SK-N-SH treated with all-trans-retinoic acid at 6 μM for 48 hours (cell line): Measurements from ENCODE around the gene HSD11B1.

Experiments used
- ATAC-seq: fragments of 200-7000 bp; cut with Tn5 transposase; 3 replicates; pipeline ENCODE4 v1.9.1; 2020; ENCODE audit warnings: mild to moderate bottlenecking, moderate library complexity
- ARNTL ChIP-seq: fragments of 450-650 bp; formaldehyde crosslinking; IDR thresholded peaks from 2 replicates; pipeline ENCODE4 v1.5.0; 2020; ENCODE audit warnings: low read depth, mild to moderate bottlenecking, moderate library complexity, borderline replicate concordance
- CREB5 ChIP-seq: fragments of 250-450 bp; sonication (Bioruptor Pico); IDR thresholded peaks from 2 replicates; pipeline ENCODE4 v1.5.1; 2020; ENCODE audit warnings: low read depth, mild to moderate bottlenecking, moderate library complexity
- CSDC2 ChIP-seq: fragments of 250-450 bp; sonication (Bioruptor Pico); IDR thresholded peaks from 2 replicates; pipeline ENCODE4 v1.5.0; 2020; ENCODE audit warnings: mild to moderate bottlenecking, moderate library complexity
- CSRNP3 ChIP-seq: fragments of 250-450 bp; sonication (Bioruptor Pico); IDR thresholded peaks from 2 replicates; pipeline ENCODE4 v1.5.1; 2021; ENCODE audit warnings: mild to moderate bottlenecking, moderate library complexity
- ESRRG ChIP-seq: fragments of 250-450 bp; sonication (Bioruptor Pico); IDR thresholded peaks from 2 replicates; pipeline ENCODE4 v1.6.1; 2021; ENCODE audit warnings: mild to moderate bottlenecking
- ISL1 ChIP-seq: fragments of 250-450 bp; sonication (Bioruptor Pico); IDR thresholded peaks from 2 replicates; pipeline ENCODE4 v2.1.2; 2022; ENCODE audit warnings: mild to moderate bottlenecking, moderate library complexity
- OSR1 ChIP-seq: fragments of 250-450 bp; sonication (Bioruptor Pico); IDR thresholded peaks from 2 replicates; pipeline ENCODE4 v1.8.0; 2022; ENCODE audit warnings: moderate library complexity, mild to moderate bottlenecking, inconsistent platforms
- PATZ1 ChIP-seq: fragments of 250-450 bp; sonication (Bioruptor Pico); IDR thresholded peaks from 2 replicates; pipeline ENCODE4 v1.8.0; 2020; ENCODE audit warnings: mild to moderate bottlenecking, moderate library complexity, borderline replicate concordance
- PPARA ChIP-seq: fragments of 250-450 bp; sonication (Bioruptor Pico); IDR thresholded peaks from 2 replicates; pipeline ENCODE4 v1.5.0; 2020; ENCODE audit warnings: mild to moderate bottlenecking, borderline replicate concordance
- RARB ChIP-seq: fragments of 250-450 bp; sonication (Bioruptor Pico); IDR thresholded peaks from 2 replicates; pipeline ENCODE4 v1.8.0; 2021; ENCODE audit warnings: mild to moderate bottlenecking, moderate library complexity
- SNAI2 ChIP-seq: fragments of 250-450 bp; sonication (Bioruptor Pico); IDR thresholded peaks from 2 replicates; pipeline ENCODE4 v1.5.0; 2020; ENCODE audit warnings: mild to moderate bottlenecking, moderate library complexity
- TCF4 ChIP-seq: fragments of 250-450 bp; sonication (Bioruptor Pico); IDR thresholded peaks from 2 replicates; pipeline ENCODE4 v1.8.0; 2021; ENCODE audit warnings: mild to moderate bottlenecking, moderate library complexity, borderline replicate concordance
- TOX ChIP-seq: fragments of 250-450 bp; sonication (Bioruptor Pico); IDR thresholded peaks from 2 replicates; pipeline ENCODE4 v1.8.0; 2021; ENCODE audit warnings: mild to moderate bottlenecking, moderate library complexity, borderline replicate concordance
- TSHZ2 ChIP-seq: fragments of 250-450 bp; sonication (Bioruptor Pico); IDR thresholded peaks from 2 replicates; pipeline ENCODE4 v1.5.0; 2020; ENCODE audit warnings: mild to moderate bottlenecking, moderate library complexity
- ZC3H10 ChIP-seq: fragments of 250-450 bp; sonication (Bioruptor Pico); IDR thresholded peaks from 2 replicates; pipeline ENCODE4 v1.5.1; 2021; ENCODE audit warnings: mild to moderate bottlenecking, moderate library complexity
- ZFP3 ChIP-seq: fragments of 250-450 bp; sonication (Bioruptor Pico); IDR thresholded peaks from 2 replicates; pipeline ENCODE4 v1.5.0; 2020; ENCODE audit warnings: mild to moderate bottlenecking, moderate library complexity
- ZFP30 ChIP-seq: fragments of 450-650 bp; formaldehyde crosslinking; IDR thresholded peaks from 2 replicates; pipeline ENCODE4 v1.5.0; 2022; ENCODE audit warnings: mild to moderate bottlenecking, moderate library complexity
- ZNF565 ChIP-seq: fragments of 450-650 bp; formaldehyde crosslinking; conservative IDR thresholded peaks from 2 replicates; pipeline ENCODE4 v1.5.0; 2020; ENCODE audit warnings: low read depth, mild to moderate bottlenecking, moderate library complexity
- ZNF70 ChIP-seq: fragments of 450-650 bp; formaldehyde crosslinking; IDR thresholded peaks from 2 replicates; pipeline ENCODE4 v1.5.0; 2020; ENCODE audit warnings: mild to moderate bottlenecking, moderate library complexity

HSD11B1 gene

GRCh38 chr1:209707308-209707707 lies 2.7 kb downstream of the HSD11B1 start (continued):
- TF ChIP-seq ARNTL (CRISPR knock-in tag) (no peak), ZNF565 (no peak), OSR1 (CRISPR knock-in tag) (no peak), TOX (CRISPR knock-in tag) (no peak), ZC3H10 (no peak), ZFP3 (CRISPR knock-in tag) (no peak), ZNF70 (CRISPR knock-in tag) (no peak), CSDC2 (CRISPR knock-in tag) (no peak), CREB5 (no peak), CSRNP3 (no peak), TCF4 (CRISPR knock-in tag) (no peak), PPARA (CRISPR knock-in tag) (no peak), SNAI2 (CRISPR knock-in tag) (no peak)

DNA sequence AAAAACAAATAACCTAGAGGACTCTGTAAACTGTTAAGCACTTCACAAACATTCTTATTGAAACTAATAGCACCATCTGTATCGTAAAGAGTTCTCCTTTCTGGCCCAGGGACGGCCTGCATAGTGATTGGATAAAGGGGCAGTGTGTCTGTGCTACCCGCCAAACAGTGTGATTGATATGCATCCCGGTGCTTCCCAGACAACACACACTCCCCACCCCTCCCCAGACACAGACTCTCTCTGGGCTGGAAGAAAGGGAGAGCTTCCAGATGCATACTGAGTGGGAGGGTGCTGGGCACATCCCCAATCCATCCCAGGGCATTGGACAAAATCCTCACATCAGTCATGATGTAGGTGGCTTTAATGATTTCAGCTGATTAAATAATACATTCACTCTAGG lies 3.7 kb downstream of the HSD11B1 start:
- no peak for ATAC-seq
- TF ChIP-seq ESRRG (CRISPR knock-in tag): no peak
- TF ChIP-seq ISL1 (CRISPR knock-in tag): no peak
- TF ChIP-seq SNAI2 (CRISPR knock-in tag): no peak
- TF ChIP-seq RARB (CRISPR knock-in tag): no peak
- no peak for TF ChIP-seq ZFP30 (CRISPR knock-in tag)
- TF ChIP-seq TCF4 (CRISPR knock-in tag): no peak
- TF ChIP-seq ZC3H10: no peak
- no peak for TF ChIP-seq TSHZ2 (CRISPR knock-in tag)
- no peak for TF ChIP-seq CREB5
- TF ChIP-seq ARNTL (CRISPR knock-in tag): no peak
- no peak for TF ChIP-seq CSDC2 (CRISPR knock-in tag)
- no peak for TF ChIP-seq OSR1 (CRISPR knock-in tag)
- no peak for TF ChIP-seq PATZ1 (CRISPR knock-in tag)
- no peak for TF ChIP-seq PPARA (CRISPR knock-in tag)

DNA sequence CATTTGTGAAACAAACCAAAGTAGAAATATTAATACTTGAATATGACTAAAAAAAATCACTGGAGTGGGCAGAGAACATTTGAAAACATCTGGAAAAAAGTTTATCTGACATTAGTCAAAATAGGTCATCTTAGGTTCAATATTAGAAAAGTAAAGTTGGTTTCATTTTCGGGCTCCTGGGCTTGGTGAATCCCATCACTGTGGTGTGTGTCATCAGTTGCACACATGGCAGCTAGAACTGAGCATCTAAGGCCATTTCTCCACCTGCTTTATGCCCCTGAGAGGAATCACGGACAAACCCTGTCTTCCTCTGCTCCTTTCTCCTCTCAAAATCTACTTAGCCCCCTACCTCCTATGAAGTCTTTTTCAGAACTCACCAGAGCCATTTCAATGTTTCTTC lies 5.4 kb downstream of the HSD11B1 start:
- ATAC-seq: no peak
- TF ChIP-seq OSR1 (CRISPR knock-in tag): no peak
- no peak for TF ChIP-seq ARNTL (CRISPR knock-in tag)
- TF ChIP-seq ZFP30 (CRISPR knock-in tag): no peak
- TF ChIP-seq PPARA (CRISPR knock-in tag): no peak
- TF ChIP-seq PATZ1 (CRISPR knock-in tag): no peak
- TF ChIP-seq, all 23 proteins: peak for 0
